Measurements from ENCODE around the gene SPOCK1.

The SPOCK1 gene

GRCh38 chr5:137215780-137216179, 283.3 kb downstream of the SPOCK1 start:
- DNase-seq, result no peak

DNA sequence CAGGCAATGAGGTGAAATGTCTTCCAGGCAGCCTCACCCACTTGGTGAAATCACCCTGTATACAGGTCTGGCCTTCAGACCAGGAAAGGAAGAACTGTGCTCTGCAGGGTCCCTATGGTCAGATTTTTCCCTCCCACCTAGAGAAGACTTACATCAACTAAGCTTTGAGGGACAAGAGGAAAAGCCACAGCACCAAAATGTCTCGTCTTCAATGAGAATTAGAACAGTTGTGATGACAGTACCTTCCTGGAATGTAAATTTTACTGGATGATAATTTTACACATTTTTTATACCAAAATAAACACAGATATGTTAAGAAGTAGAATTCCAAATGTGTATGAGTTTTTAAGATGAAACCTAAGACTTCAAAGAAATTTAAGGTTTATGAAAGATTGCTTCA, 283.9 kb downstream of the SPOCK1 start:
- no peak for DNase-seq

DNA sequence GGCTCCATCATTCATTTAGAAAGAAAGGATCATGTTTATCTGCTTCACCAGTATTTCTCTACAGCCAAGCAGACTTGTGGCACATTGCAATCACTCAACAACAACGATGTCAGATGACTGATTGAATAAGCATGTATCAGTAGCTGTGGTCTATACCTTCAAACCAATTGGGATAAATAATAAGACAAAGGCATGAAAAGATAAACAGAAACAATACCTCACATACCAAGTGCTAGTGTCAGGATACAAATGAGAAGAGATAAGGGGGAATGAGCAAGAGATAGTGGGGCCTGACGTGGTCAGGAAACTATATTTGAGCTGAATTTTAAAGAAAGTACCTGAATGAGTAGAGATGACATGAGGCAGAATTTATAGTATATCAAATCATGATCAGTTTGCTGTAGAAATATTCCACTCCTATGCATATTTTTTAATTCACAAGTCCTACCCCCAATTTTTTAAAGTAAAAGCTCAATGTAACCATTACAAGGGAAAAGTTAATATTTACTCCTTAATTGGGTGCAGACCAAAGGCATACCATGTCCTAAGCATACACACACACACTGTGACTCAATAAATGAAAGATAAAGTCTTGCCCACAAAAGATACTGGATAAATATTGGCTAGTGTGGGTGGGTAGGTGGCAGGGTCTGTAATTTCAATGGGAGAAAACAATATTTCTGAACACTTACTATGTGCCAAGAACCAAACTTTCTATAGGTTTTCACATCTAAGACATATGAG, 284.5 kb downstream of the SPOCK1 start:
- no peak for DNase-seq

GRCh38 chr5:137212471-137212870, 286.7 kb downstream of the SPOCK1 start:
- no peak for DNase-seq

DNA sequence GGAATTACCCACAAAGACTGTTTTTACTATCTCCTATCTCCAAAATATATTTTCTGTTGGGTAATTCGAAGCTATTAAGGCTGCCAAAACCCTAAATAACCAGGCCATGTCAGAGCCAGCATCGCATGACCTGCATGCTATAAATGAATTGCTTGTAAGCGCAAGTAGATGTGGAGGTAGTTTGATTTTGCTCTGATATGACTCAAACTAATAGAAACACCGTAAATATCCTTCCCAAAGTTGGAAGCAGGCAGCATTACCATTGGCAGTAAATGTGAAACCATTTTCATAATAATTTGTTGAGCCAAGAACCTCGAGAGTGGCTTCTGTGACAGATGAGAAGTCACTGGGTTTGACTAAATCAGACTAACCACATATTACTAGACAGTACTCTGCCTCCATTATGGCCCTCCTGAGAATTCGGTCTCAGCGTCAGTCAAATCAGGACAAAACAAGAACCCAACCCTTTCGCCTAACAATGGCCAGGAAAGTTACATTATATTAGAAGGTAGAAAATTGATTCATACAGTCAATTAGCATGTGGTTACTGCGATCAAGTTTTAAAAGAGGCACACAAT, 289.8 kb downstream of the SPOCK1 start:
- no peak for DNase-seq

DNA sequence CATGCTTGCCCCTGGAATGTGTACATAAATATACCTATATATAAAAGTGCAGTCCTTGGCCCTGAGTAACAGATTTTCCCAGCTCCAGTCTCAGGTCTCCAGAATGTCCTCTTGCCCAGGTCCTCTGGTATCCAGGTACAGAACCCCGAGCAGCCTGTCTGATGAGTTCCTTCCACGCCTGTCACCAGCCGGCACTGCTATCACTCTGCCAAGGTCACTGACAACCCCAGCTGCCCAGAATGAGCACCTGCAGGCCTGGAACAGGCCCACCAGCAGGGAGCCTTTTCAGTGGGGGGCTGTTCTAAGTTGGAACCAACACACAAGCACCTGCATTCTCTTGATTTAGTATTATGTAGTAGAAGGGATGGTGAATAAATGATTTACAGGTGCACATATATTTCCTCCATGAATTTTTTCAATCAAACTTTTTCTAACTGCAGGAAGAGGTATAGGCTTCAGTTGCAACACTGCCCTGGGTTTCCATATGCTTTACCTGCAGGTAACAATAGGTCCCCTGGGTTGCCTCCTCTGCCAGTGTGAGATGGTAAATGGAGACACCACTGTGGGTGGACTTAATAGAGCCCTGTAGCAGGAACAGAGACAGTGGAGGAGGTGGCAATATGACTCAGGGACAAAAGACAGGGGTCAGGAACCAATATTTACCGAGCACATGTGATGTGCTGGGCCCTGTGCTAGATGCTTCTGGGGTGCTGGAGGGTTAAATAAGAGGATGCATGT, 291.9 kb downstream of the SPOCK1 start:
- no peak for DNase-seq

DNA sequence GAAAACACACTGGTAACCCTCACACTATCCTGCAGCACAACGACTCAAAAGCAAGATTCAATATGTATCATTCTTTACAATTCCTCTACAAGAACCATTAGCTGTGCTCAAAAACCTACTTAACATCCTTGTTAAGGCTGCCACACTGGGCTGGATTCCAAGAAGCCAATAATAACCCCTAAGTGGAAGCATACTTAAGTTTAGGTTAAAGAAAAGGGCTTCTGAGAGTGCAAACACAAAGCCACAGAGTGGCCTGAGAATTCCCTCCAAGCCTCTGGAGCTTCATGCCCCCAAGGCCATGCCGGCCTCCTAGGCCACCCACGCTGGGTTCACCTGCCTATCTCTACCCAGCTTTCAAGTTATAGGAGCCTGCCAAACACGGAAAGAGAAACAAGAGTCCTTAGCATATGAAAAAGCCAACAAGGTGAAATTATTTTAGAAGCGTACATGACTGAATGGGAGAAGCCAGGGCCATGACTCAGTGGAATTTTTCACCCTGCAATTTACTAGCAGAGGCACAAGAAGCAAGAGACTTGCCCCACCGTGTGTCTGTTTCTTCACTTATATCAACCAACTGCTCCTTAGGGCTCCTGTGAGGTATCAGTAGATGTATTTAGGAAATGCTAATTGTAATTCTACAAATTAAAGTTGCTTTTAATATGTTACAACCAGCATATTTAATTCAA, 293.0 kb downstream of the SPOCK1 start:
- DNase-seq, result no peak

- no peak for DNase-seq
Observed at GRCh38 chr5:137205231-137206027, 293.7 kb downstream of the SPOCK1 start.

GRCh38 chr5:137203011-137203632, 296.0 kb downstream of the SPOCK1 start:
- DNase-seq, result no peak

GRCh38 chr5:137201876-137202275, 297.2 kb downstream of the SPOCK1 start:
- DNase-seq, result no peak

- DNase-seq, result no peak
Observed at GRCh38 chr5:137200906-137201700, 298.0 kb downstream of the SPOCK1 start.

DNA sequence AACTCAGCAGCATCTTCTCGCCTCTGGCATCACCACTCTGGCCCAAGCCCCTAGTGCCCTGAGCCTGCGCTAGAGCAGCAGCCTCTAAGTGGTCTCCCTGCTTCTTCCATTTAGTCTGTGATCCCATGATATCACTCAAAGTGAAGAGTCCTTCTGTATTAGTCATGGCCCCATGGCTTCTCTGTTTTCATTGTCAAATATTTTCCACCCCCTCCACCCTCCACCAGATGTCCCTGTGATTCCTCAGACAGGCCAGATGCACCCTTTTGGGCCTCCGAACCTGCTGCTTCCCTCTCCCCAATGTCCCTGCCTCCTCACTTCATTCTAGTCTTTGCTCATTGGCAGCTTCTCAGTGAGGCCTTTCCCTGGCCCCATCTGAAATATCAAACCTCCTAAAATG, 299.2 kb downstream of the SPOCK1 start:
- no peak for DNase-seq

DNA sequence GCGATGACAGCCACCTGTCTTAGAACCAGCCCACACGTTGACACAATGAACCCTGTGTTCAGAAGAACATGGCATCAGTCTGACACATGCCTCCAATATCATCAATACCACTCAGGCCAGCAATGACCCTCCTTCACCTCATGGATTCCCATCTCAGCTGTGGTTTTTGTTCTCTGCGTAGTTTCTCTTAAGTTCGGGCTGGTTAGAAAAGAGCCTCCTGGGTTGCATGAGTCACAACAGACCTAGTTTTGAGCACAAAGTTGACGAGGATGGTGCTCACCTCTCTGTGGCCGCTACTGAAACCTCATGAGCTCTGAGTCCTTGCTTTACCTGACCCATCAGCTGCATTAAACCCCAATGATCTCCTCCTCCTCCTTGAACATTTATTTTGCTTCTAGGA, 299.9 kb downstream of the SPOCK1 start:
- no peak for DNase-seq

- DNase-seq, result no peak
Observed at GRCh38 chr5:137195483-137195882, 303.6 kb downstream of the SPOCK1 start.

DNA sequence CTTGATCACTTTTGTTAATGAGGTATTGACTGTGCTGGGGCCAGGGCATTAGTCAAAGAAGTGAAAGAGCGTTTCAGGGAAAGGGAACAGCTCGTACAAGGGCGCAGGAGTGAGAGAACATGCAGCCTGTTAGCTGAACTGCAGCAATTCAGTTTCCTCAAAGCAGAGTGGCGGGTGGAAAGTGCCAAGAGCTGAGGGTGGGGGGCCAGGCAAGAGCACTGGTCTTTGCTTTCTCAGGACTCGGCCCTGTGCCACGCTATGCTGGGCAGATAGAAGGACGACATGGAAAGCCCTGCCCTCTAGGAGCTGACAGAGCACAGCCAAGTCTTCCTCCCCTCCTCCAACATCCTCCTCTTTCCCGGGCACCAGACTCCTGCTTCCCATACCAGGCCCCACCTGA, 304.8 kb downstream of the SPOCK1 start:
- no peak for DNase-seq

DNA sequence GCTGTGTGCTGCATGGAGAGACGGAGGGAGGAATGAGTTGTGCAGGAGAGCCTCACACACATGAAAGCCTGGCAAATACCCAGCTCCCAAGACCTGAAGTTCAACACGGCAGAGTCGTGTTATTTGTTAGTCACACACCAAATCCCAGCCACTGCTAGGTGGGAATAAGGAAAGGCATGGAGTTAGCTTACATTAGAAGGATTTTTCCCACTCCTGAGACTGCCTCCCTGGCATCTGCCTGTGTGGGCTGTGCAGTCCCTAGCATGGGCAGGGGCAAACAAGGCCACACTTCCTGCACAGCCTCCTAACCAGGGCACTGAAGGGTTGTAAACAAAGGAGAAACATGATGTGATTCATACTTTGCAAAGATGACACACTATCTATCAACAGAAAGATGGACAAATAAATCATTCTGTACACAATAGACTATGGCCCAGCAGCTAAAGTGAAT, 306.8 kb downstream of the SPOCK1 start:
- no peak for DNase-seq

- DNase-seq, result no peak
Observed at GRCh38 chr5:137191179-137191578, 307.9 kb downstream of the SPOCK1 start.

- DNase-seq, result no peak
Observed at GRCh38 chr5:137190441-137190840, 308.7 kb downstream of the SPOCK1 start.

- DNase-seq, result no peak
Observed at GRCh38 chr5:137190031-137190430, 309.1 kb downstream of the SPOCK1 start.

DNA sequence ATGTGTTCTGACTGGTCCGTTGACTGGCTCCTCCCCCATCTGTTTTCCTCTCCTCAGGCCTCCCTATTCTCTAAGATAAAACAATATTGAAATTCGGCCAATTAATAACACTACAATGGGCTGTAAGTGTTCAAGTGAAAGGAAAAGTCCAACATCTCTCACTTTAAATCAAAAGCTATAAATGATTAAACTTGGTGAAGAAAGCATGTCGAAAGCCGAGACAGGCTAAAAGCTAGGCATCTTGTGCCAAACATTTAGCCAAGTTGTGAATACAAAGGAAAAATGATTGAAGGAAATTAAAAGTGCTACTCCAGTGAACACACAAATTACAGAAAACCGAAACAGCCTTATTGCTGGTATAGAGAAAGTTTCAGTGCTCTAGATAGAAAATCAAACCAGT, 310.6 kb downstream of the SPOCK1 start:
- DNase-seq, result no peak

DNA sequence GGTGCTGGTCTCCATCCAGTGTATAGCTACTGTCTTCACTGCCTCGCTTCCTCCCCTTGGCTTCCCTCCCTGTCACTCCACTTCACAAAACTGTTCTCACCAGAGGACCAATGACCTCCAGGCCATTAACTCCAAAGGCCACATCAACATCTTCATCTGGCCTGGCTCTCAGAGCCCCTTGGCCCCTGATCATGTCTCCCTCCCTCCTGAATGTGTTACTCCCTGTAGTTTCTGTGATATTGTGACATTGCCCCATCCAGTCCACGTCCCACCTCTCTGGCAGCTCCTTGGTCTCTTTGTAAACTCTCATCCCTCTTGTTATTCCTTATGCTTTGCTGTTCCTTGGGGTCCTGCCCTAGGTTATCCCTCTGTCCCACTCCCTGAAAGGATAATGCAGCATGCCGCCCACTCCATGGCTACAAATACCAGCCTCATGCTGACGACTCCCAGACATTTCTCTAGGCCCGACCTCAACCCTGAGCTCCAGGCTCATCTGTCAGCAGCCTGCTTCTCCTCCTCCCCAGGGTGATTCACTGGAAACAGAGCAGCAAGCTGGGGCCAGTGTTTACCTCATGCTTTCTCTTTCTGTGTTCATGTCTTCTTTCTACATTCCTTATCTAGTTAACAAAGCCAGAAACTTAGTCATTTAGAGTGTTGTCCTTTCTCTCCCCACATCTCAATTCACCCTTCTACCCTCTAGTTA, 312.2 kb downstream of the SPOCK1 start:
- no peak for DNase-seq
